A673 (cell line): ENCODE data around the gene KCNQ4.

Experiments
- CTCF ChIP-seq: fragments of 300-800, 200-600 bp; sonication (generic); conservative IDR thresholded peaks from 2 replicates; pipeline ENCODE4 v1.5.1; 2017; ENCODE audit warnings: low read depth, mild to moderate bottlenecking, antibody characterized with exemption, low read length, moderate library complexity, mixed read lengths
- EZH2 ChIP-seq: fragments of 200-600 bp; sonication (generic); IDR thresholded peaks from 2 replicates; pipeline ENCODE4 v1.6.1; 2017; ENCODE audit warnings: borderline replicate concordance, low read depth, mild to moderate bottlenecking, mixed read lengths, antibody characterized with exemption, low read length; ENCODE audit not compliant: poor library complexity, severe bottlenecking

GRCh38 chr1:40787737-40788560 is 4.4 kb downstream of the KCNQ4 start:
- no peak for TF ChIP-seq CTCF
- no peak for TF ChIP-seq EZH2
